Skeletal muscle tissue (tissue), 4 donors: Measurements from ENCODE around the gene LSM8. TPM values are rescaled to one million over a fixed set of nuclear protein-coding genes. Genes with fewer than 3 reads are reported as not detected.

Source experiments
- H3K27ac ChIP-seq: one replicate; pipeline ENCODE4 v1.7.0; 2013; ENCODE audit warnings: mild to moderate bottlenecking, low read depth, low read length, inconsistent platforms
- H3K27me3 ChIP-seq, 3 donors: one replicate each; pipeline ENCODE4 v1.7.0; 2013; ENCODE audit warnings: low read length in 3 of 3; ENCODE audit not compliant: control insufficient read depth in 3 of 3, insufficient read depth in 3 of 3
- H3K36me3 ChIP-seq, 3 donors: one replicate each; pipeline ENCODE4 v1.7.0; 2013; ENCODE audit warnings: low read length in 3 of 3; ENCODE audit not compliant: control insufficient read depth in 3 of 3, insufficient read depth in 3 of 3
- H3K4me1 ChIP-seq, 3 donors: one replicate each; pipeline ENCODE4 v1.7.0; 2013; ENCODE audit warnings: low read length in 3 of 3, mild to moderate bottlenecking in 3 of 3; ENCODE audit not compliant: control insufficient read depth in 3 of 3, insufficient read depth in 3 of 3
- H3K4me3 ChIP-seq, 3 donors: one replicate each; pipeline ENCODE4 v1.7.0; 2013; ENCODE audit warnings: low read length in 3 of 3
- H3K9ac ChIP-seq, 3 donors: one replicate each; pipeline ENCODE4 v1.7.0; 2013; ENCODE audit warnings: low read length in 3 of 3, mild to moderate bottlenecking in 3 of 3, moderate library complexity in 2 of 3, low read depth in 1 of 3
- H3K9me3 ChIP-seq, 3 donors: one replicate each; pipeline ENCODE4 v1.7.0; 2013; ENCODE audit warnings: low read length in 3 of 3; ENCODE audit not compliant: control insufficient read depth in 3 of 3
- total RNA-seq: library from RNA; depleted of rRNA; stranded (reverse); fragments of >200 nt; gene quantifications from one replicate; pipeline ENCODE4 v1.2.3, GENCODE V29; 2014
- donor health status: Osteomylitis.

LSM8 gene
- total RNA-seq, 1 donor from 2014 or later: 20.9 TPM

DNA sequence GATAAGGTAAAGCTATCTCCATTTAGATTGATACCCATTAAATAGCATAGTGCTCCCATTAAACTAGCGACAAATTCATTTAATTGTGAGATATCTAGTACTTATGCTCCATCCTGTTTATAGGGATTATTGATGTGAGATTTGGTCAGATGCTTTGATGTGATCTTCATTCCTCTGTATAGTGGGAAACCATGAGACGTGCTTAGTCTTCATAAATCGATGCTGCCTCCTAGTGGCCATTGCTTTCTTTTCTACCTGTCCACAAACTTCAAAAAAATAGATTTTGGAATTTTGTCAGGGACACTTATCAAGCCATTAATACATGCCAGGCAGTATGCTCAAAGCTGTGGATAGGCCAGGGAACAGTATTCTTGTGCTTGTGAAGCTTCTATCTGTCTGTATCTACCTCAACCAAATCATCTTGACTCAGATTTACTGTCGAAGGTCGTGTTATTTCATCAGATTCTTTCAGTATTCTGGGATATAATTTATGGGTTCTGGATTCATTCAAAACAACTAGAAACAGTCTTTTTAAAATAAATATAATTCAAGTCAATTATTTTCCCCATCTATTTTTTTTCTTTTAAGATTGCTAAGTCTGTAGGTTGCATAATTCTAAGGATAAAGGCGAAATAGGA lies 12.0 kb downstream of the LSM8 start:
- H3K27me3 ChIP-seq: no peaks in the 10 kb centered on the region

DNA sequence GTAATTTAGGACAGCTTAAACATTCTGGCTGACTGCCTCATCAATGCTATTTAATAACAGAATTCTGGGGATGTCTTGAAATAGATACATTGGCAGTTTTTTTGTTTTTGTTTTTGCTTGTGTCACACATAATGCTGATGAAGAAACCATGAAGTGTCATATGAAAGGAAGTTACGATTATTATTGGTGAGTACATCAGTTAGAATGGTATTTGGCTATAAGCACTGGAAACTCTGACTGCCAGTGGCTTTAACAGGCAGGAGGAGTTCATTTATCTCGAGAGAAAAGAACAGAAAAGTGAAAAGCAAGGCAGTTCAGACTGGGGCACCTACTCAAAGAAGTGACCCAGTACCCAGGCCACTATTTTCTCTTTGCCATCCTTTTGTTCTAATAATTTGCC lies 18.1 kb downstream of the LSM8 start:
- no peaks in the 10 kb centered on the region for H3K9me3 ChIP-seq
- no peak overlapping the region for H3K27ac ChIP-seq
- no peaks in the 10 kb centered on the region for H3K27me3 ChIP-seq
- no peak overlapping the region for H3K4me3 ChIP-seq
- no peaks in the 10 kb centered on the region for H3K36me3 ChIP-seq
- H3K9ac ChIP-seq: no peak overlapping the region
- H3K4me1 ChIP-seq: no peaks in the 10 kb centered on the region

More for the DNA sequence above, 12.0 kb downstream of the LSM8 start:
- no peaks in the 10 kb centered on the region for H3K9me3 ChIP-seq
- no peaks in the 10 kb centered on the region for H3K4me1 ChIP-seq
- H3K27ac ChIP-seq: no peak overlapping the region
- H3K9ac ChIP-seq: no peak overlapping the region
- H3K4me3 ChIP-seq: no peak overlapping the region
- peaks cover 0 to 5% (median 3%) of the 10 kb centered on the region in 3 donors for H3K36me3 ChIP-seq

DNA sequence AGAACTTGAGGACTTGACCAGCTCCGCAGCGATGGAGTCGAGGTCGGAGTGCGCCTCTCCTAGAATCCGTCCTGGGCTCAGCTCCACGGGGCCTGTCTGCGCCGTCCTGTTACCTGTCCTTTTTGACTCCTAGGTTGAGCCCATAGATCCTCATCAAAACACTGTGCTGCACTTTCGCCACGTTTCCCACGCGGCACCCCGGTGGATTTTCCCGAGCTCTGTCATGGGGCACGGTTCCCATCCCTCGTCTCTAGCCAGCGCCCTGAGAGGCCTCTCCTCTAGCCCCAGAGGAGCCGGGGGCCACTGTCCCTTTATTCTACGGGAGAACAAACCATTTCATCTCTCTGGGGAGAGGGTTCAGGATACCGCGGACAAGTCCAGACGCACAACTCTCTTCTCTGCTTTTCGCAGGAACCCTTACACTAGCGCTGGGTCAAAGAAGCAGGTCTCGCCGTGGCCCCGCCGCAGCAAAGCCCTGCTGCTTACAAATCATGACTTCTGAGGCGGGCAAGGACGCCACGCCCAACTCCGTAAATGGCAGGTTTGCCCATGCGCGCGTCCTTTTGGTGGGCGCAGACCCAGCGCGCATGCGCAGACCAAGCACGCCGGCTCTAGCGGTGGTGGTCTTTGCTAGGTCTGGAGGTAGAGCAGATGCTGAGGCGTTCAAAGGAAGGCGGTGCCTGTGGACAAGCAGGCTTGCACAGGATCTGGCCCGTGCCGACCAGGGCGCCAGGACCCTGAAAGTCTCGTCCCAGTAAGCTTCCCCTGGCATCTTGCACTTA lies 30.3 kb downstream of the LSM8 start:
- Histone ChIP-seq H3K27me3 (no peaks in the 10 kb centered on the region), H3K36me3 (no peaks in the 10 kb centered on the region), H3K4me3 (peak overlapping the region; percentile 85 to 95 (median 88)), H3K4me1 (peaks cover 5 to 9% (median 8%) of the 10 kb centered on the region in 3 donors), H3K27ac (peak overlapping the region; percentile 28), H3K9me3 (no peaks in the 10 kb centered on the region), H3K9ac (peak overlapping the region; percentile 64 to 81 (median 81))

DNA sequence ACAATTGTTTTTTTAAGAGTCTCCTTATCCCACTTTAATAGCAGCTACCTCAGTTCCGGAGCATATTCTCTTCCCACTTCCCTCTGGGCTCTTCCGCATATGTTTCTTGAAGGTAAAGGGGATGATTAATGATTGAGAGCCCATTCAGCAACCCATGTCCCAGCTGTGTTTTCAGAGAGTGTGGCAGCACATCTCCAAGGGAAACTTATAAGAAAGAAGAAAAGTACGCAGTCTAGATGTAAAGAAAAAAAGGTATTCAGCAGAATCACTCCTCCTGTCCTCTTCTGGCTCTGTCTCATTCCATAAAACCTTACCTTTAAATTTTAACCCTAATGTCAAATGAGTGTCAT lies 30.8 kb downstream of the LSM8 start:
- Histone ChIP-seq H3K9me3 (no peaks in the 10 kb centered on the region), H3K9ac (peak overlapping the region; percentile 64 to 81 (median 81)), H3K36me3 (no peaks in the 10 kb centered on the region), H3K27me3 (no peaks in the 10 kb centered on the region), H3K4me3 (peak overlapping the region; percentile 85 to 95 (median 88)), H3K27ac (no peak overlapping the region), H3K4me1 (peaks cover 5 to 9% (median 8%) of the 10 kb centered on the region in 3 donors)

DNA sequence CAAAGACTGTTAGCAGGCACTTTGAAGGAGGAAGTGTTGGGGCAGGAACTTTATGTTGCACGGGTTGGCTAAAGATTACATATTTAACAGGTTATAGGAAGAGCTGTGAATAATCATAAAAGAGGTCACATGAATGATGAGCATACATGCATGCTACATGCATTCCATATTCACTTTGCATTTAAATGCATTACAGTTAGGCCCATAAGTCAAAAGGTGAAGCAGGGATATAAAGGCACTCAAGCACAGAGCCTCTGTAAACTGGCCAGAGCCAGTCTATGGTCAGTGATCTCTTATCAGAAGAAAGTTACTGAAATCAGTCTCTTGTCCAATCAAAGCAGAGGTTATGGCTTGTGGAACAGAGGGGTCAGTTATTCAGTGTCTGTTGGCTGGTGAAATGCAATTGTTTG lies 33.3 kb downstream of the LSM8 start:
- Histone ChIP-seq H3K4me3 (no peak overlapping the region), H3K9me3 (no peaks in the 10 kb centered on the region), H3K27ac (no peak overlapping the region), H3K27me3 (no peaks in the 10 kb centered on the region), H3K9ac (no peak overlapping the region), H3K36me3 (no peaks in the 10 kb centered on the region), H3K4me1 (peaks cover 5 to 9% (median 8%) of the 10 kb centered on the region in 3 donors)

DNA sequence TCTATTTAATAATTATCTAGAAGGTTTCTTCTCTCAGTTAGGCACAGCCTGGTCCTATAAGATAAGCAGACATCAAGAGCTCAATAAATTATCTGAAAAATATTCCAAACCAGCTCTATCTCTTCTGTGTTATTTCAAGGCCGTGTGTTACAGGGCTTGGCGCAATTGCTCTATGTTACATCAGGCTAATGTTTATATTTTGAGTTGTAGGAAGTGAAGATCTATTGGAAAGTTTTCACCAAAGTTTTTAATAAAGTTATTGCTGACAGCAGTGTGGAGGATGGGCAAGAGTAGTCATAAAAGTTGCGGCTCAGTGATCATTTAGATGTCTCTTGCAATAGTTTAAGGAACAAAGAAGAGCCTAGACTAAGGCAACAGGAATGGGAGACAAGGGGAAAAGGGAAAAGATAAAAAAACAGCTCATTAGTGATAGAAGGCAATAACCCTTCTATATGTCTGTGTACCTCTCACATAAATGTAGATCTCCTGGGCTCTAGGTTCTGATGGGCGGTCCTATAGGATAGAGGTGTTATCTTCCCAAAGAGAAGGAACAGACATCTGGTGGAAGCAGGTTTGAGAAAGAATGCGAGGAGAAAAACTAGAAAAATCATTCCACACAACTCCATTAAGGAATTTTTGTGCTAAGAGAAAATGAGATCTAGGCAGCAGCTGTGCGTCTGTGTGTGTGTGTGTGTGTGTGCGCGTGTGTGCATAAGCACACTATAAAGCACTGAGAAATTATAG lies 34.6 kb downstream of the LSM8 start:
- Histone ChIP-seq H3K9me3 (no peaks in the 10 kb centered on the region), H3K27ac (no peak overlapping the region), H3K4me1 (peaks cover 5 to 9% (median 8%) of the 10 kb centered on the region in 3 donors), H3K9ac (no peak overlapping the region), H3K27me3 (no peaks in the 10 kb centered on the region), H3K4me3 (no peak overlapping the region), H3K36me3 (no peaks in the 10 kb centered on the region)

DNA sequence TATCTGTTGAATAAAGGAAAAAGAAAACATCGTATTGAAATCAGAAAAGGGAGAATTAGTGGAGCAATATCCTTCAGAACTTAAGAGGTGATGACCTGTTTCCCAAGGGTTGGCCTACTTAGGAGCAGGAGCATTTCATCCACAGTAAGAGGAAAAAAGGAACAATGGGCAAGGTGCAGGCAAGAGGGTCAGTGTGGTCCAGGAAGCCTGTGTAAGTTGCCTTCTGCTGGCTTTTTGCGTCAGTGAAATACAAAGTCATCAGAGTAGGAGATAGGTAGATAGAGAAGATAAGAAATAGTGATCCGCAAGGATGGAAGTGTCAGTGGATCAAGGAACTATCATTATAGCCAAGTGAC lies 35.2 kb downstream of the LSM8 start:
- Histone ChIP-seq H3K9ac (no peak overlapping the region), H3K4me3 (no peak overlapping the region), H3K9me3 (no peaks in the 10 kb centered on the region), H3K27me3 (no peaks in the 10 kb centered on the region), H3K27ac (no peak overlapping the region), H3K36me3 (no peaks in the 10 kb centered on the region), H3K4me1 (peaks cover 5% of the 10 kb centered on the region in 3 donors)

DNA sequence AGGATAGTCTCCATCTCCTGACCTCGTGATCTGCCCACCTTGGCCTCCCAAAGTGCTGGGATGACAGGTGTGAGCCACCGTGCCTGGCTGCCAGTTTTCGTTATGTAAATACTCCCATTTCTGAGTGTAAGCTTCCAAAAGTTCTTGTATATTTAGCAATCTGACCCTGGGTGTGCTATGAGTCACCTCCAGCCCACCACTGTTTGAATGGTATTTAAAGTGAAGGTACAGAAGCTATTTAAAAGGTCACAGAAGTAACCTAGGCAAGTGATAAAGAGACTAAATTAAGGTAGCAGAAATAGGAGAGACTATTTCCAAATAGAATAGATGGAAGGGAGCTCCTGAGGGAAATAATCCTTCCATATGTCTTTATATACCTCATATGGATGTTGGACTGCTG lies 36.6 kb downstream of the LSM8 start:
- H3K9ac ChIP-seq: no peak overlapping the region
- H3K27ac ChIP-seq: no peak overlapping the region
- no peak overlapping the region for H3K4me3 ChIP-seq
- H3K27me3 ChIP-seq: no peaks in the 10 kb centered on the region
- no peaks in the 10 kb centered on the region for H3K36me3 ChIP-seq
- H3K4me1 ChIP-seq: no peaks in the 10 kb centered on the region
- H3K9me3 ChIP-seq: no peaks in the 10 kb centered on the region

DNA sequence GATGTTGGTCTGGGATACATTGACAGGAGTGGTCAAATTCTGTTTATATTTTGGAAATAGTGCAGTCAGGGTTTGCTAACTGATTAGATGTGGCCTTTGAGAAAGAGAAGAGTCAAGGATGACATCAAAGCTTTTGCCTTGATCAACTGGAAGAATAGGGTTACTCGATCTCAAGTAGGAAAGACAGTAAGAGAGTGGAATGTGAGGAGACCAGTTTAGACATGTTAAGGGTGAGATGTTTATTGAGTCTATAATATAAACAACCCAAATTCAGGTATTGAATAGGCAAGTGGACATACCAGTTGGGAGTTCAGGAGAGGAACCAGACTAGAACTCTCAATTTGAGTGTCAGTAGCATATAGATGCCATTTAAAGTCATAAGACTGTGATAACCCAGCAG lies 38.6 kb downstream of the LSM8 start:
- no peak overlapping the region for H3K9ac ChIP-seq
- no peaks in the 10 kb centered on the region for H3K27me3 ChIP-seq
- H3K27ac ChIP-seq: no peak overlapping the region
- H3K4me3 ChIP-seq: no peak overlapping the region
- H3K36me3 ChIP-seq: no peaks in the 10 kb centered on the region
- H3K9me3 ChIP-seq: no peaks in the 10 kb centered on the region
- H3K4me1 ChIP-seq: no peaks in the 10 kb centered on the region

DNA sequence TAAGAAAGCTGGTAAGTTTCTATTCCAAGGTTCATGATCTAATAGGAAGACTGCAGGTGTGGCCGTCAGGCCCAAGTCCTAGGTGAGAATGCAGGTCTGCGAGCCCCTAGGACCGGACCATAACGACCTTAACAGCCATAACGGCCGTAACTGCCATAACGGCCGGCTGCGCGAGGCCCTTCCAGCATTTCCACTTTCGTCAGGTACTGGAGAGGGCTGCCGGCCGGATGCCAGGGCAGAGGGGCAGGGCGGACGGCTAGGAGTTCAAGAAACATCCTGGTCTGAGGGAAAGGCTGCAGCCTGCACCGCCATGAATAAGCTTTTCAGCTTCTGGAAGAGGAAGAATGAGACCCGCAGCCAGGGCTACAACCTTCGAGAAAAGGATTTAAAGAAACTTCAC lies 40.6 kb downstream of the LSM8 start, which contains the start of gene ANKRD7:
Gene ANKRD7 (plus strand): TSS at position 184 of the 400 bp plus-strand sequence. CDS start 127 bp downstream, at position 311.
- Histone ChIP-seq H3K9ac (no peak within 1 kb of the TSS), H3K27ac (no peak within 1 kb of the TSS), H3K36me3 (no peaks in the 10 kb centered on the region), H3K4me1 (no peaks in the 10 kb centered on the region), H3K27me3 (no peaks in the 10 kb centered on the region), H3K4me3 (no peak within 1 kb of the TSS), H3K9me3 (no peaks in the 10 kb centered on the region)
